Measurements from ENCODE around the gene PCDH19. TPM values are rescaled to one million over a fixed set of nuclear protein-coding genes. Genes with fewer than 3 reads are reported as not detected.

Gene PCDH19
- total and polyA plus RNA-seq, 12 donors, result 0.15 to 1.8 (median 0.63) TPM

GRCh38 chrX:100297728-100298127 is 112.3 kb downstream of the PCDH19 start:
- Histone ChIP-seq H3K4me1 (no peaks in the 10 kb centered on the region), H3K27ac (no peak overlapping the region), H3K36me3 (no peaks in the 10 kb centered on the region), H3K27me3 (peaks cover 0 to 44% (median 0%) of the 10 kb centered on the region in 7 donors), H3K9me3 (no peaks in the 10 kb centered on the region), H3K4me3 (no peak overlapping the region)
- intact Hi-C loops (cut with DNase I), result no loop called here
- WGBS, 2 donors, result 93% methylated on average over 1 of the region's 1 CpG
- ATAC-seq (no peak), DNase-seq (no peak)
- TF ChIP-seq CTCF (IDR thresholded peaks at IDR 0.05), result no peak

DNA sequence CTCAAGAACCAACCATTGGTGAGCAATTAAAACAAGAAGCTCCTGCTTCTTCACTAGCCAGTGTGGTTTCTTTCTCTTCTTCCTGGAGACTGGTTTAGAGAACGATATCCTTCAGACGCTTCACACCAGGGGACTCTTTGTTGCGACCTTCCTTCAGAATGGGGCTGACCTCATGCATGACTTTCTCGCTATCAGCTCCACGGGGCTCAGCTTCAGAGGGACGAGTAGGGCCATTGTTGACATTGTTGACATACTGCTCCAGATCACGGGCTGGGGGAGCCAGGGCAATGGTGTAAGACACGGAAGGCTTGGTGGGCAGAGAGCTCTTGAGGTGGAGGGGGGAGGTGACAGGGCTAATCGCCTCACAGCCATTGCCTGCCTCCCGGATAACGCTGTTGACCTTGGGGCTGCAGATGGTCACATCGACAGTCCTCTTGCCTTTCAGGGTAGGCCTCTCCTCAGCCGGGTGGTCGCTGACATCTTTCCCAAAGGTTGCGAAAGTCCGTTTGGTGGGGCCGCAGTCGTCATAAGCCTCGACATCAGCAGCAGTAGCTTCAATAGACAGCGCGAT is 113.8 kb downstream of the PCDH19 start:
- H3K4me3 ChIP-seq, result no peak overlapping the region
- no peak for TF ChIP-seq CTCF (IDR thresholded peaks at IDR 0.05)
- intact Hi-C loops (cut with DNase I), result no loop called here
- no peaks in the 10 kb centered on the region for H3K4me1 ChIP-seq
- ATAC-seq (no peak), DNase-seq (no peak)
- 76 to 81% methylated on average over 21 of the region's 21 CpGs for WGBS, 2 donors
- peaks cover 0 to 47% (median 0%) of the 10 kb centered on the region in 7 donors for H3K27me3 ChIP-seq
- no peak overlapping the region for H3K27ac ChIP-seq
- no peaks in the 10 kb centered on the region for H3K36me3 ChIP-seq
- no peaks in the 10 kb centered on the region for H3K9me3 ChIP-seq

DNA sequence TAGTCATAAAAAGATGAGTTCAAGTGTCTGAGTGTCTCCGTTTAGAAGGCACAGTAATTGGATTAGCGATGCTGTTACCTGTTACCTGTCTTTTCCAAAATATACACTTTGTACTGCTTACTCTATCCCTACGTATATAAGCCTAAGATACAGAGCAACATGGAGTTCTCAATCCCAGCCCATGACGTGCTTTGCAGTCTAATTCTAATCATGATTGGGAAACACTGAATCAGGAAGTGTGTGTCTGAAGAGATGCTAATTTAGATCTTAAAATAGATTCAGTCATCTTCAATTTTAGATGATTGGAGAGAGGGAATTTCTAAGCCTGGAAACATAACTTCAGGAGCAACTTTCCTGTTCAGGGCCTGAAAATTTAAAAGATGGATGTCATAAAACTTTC is 115.1 kb downstream of the PCDH19 start:
- H3K36me3 ChIP-seq, result no peaks in the 10 kb centered on the region
- H3K27me3 ChIP-seq, result peaks cover 0 to 48% (median 0%) of the 10 kb centered on the region in 7 donors
- no peak overlapping the region for H3K27ac ChIP-seq
- intact Hi-C loops (cut with DNase I), result no loop called here
- no peak for DNase-seq
- ATAC-seq, result no peak
- 85 to 87% methylated on average over 4 of the region's 4 CpGs for WGBS, 2 donors
- TF ChIP-seq CTCF (IDR thresholded peaks at IDR 0.05), result no peak
- H3K9me3 ChIP-seq, result no peaks in the 10 kb centered on the region
- H3K4me3 ChIP-seq, result no peak overlapping the region
- H3K4me1 ChIP-seq, result no peaks in the 10 kb centered on the region

- Histone ChIP-seq H3K9me3 (peaks cover 0 to under 1% (median 0%) of the 10 kb centered on the region in 11 donors), H3K27ac (no peak overlapping the region), H3K4me1 (no peaks in the 10 kb centered on the region), H3K36me3 (no peaks in the 10 kb centered on the region), H3K27me3 (peaks cover 0 to 54% (median 0%) of the 10 kb centered on the region in 7 donors), H3K4me3 (no peak overlapping the region)
- no peak for ATAC-seq
- intact Hi-C loops (cut with DNase I), result no loop called here
- no peak for DNase-seq
- no peak for TF ChIP-seq CTCF (IDR thresholded peaks at IDR 0.05)
Measured at GRCh38 chrX:100289066-100289558, 121.0 kb downstream of the PCDH19 start.
